H1 (cell line): ENCODE measurements around the gene CTTNBP2. TPM values are rescaled to one million over a fixed set of nuclear protein-coding genes. Genes with fewer than 3 reads are reported as not detected.

Experiments
- CTCF ChIA-PET: fragments of 300-600 bp; sonication (Branson Sonifier 250); formaldehyde crosslinking; loops from one replicate; lab custom pipeline; 2021; ENCODE audit not compliant: partially characterized antibody; lab: Charles Lee
- POLR2A ChIA-PET: fragments of 300-600 bp; sonication (Branson Sonifier 250); formaldehyde crosslinking; loops from one replicate; lab custom pipeline; 2021; ENCODE audit warnings: inconsistent platforms; ENCODE audit not compliant: partially characterized antibody; lab: Charles Lee
- DNase-seq, 2 experiments: peaks; one replicate each; pipeline versions ENCODE4 v3.0.0 to v3.0.0-alpha.2; 2010 to 2022; ENCODE audit warnings: low spot score in 2 of 2, low read depth in 1 of 2, mixed read lengths in 1 of 2
- FAIRE-seq: peaks from 2 replicates; lab custom pipeline; 2011; peaks lifted over from hg19 to GRCh38; lab: Jason Lieb, UNC
- H2AFZ ChIP-seq: 2 replicates; pipeline ENCODE4 v1.8.1; 2012; ENCODE audit warnings: low read length, inconsistent platforms
- H2AK5ac ChIP-seq: 2 replicates; pipeline ENCODE4 v1.6.1; 2013; ENCODE audit warnings: low read depth, low read length
- H2BK120ac ChIP-seq: replicated peaks from 2 replicates; pipeline ENCODE3; 2013; ENCODE audit warnings: low read depth, low read length, inconsistent platforms
- H2BK12ac ChIP-seq: 2 replicates; pipeline ENCODE4 v1.6.1; 2013; ENCODE audit warnings: low read depth, low read length
- H2BK15ac ChIP-seq: 2 replicates; pipeline ENCODE4 v1.6.1; 2013; ENCODE audit warnings: low read length
- H2BK20ac ChIP-seq: 2 replicates; pipeline ENCODE4 v1.6.1; 2013; ENCODE audit warnings: low read length
- H2BK5ac ChIP-seq: 2 replicates; pipeline ENCODE4 v1.6.1; 2013; ENCODE audit warnings: low read depth, low read length
- H3K14ac ChIP-seq: 2 replicates; pipeline ENCODE4 v1.6.1; 2013; ENCODE audit warnings: inconsistent platforms; ENCODE audit not compliant: insufficient read length
- H3K18ac ChIP-seq: 2 replicates; pipeline ENCODE4 v1.6.1; 2013; ENCODE audit warnings: low read length; ENCODE audit errors: extremely low read depth
- H3K23ac ChIP-seq: 2 replicates; pipeline ENCODE4 v1.6.1; 2013; ENCODE audit warnings: inconsistent platforms; ENCODE audit not compliant: insufficient read length
- H3K23me2 ChIP-seq: 2 replicates; pipeline ENCODE4 v1.6.1; 2013; ENCODE audit warnings: low read depth, low read length
- H3K27ac ChIP-seq: 2 replicates; pipeline ENCODE4 v1.6.1; 2011; ENCODE audit warnings: low read depth, low read length, inconsistent platforms
- H3K27me3 ChIP-seq, 4 experiments: replicated peaks in 1 of 4; 1 replicate in 1 of 4; 2 replicates in 3 of 4; pipeline versions ENCODE4 v1.6.1 to v1.8.1; 2011 to 2013; ENCODE audit warnings: low read length in 3 of 4, mild to moderate bottlenecking in 3 of 4, inconsistent platforms in 2 of 4, mixed read lengths in 2 of 4, moderate library complexity in 1 of 4; ENCODE audit not compliant: control insufficient read depth in 3 of 4, insufficient read depth in 3 of 4; ENCODE audit errors: extremely low read depth in 1 of 4
- H3K36me3 ChIP-seq, 4 experiments: 2 replicates each; pipeline versions ENCODE4 v1.6.1 to v1.8.1; 2011 to 2013; ENCODE audit warnings: mild to moderate bottlenecking in 4 of 4, low read length in 3 of 4, moderate library complexity in 2 of 4, control low read depth in 1 of 4, inconsistent platforms in 1 of 4; ENCODE audit not compliant: insufficient read depth in 4 of 4, control insufficient read depth in 2 of 4
- H3K4ac ChIP-seq: replicated peaks from 2 replicates; pipeline ENCODE3; 2013; ENCODE audit warnings: low read length, low read depth, mixed read lengths, inconsistent platforms; ENCODE audit not compliant: insufficient read length
- H3K4me1 ChIP-seq, 4 experiments: replicated peaks in 1 of 4; 1 replicate in 1 of 4; 2 replicates in 3 of 4; pipeline versions ENCODE4 v1.6.1 to v1.8.1; 2011 to 2013; ENCODE audit warnings: low read length in 3 of 4, inconsistent platforms in 2 of 4, mixed read lengths in 1 of 4; ENCODE audit not compliant: insufficient read depth in 4 of 4, control insufficient read depth in 3 of 4
- H3K4me2 ChIP-seq, 2 experiments: 2 replicates each; pipeline versions ENCODE4 v1.6.1 to v1.8.1; 2011 to 2013; ENCODE audit warnings: low read depth in 2 of 2, low read length in 2 of 2, control low read depth in 1 of 2, inconsistent platforms in 1 of 2, mild to moderate bottlenecking in 1 of 2; ENCODE audit not compliant: insufficient read depth in 1 of 2
- H3K4me3 ChIP-seq, 4 experiments: fragments of 200-600, 300-600 bp in 1 of 4; sonication (generic), shearing (Covaris generic), sonication (Bioruptor Twin) in 1 of 4; 2 replicates each; pipeline versions ENCODE4 v1.5.1 to v1.8.1; 2011 to 2016; ENCODE audit warnings: low read length in 4 of 4, low read depth in 3 of 4, control low read depth in 2 of 4, inconsistent platforms in 2 of 4, mild to moderate bottlenecking in 2 of 4, mixed read lengths in 1 of 4, moderate library complexity in 1 of 4; ENCODE audit not compliant: insufficient read depth in 2 of 4; ENCODE audit errors: extremely low read depth in 1 of 4
- H3K56ac ChIP-seq: replicated peaks from 2 replicates; pipeline ENCODE3; 2013; ENCODE audit warnings: low read depth, mild to moderate bottlenecking, mixed read lengths, low read length, inconsistent platforms; ENCODE audit not compliant: insufficient read length
- H3K79me1 ChIP-seq: 2 replicates; pipeline ENCODE4 v1.6.1; 2013; ENCODE audit warnings: low read depth, low read length, control low read depth
- H3K79me2 ChIP-seq, 2 experiments: 2 replicates each; pipeline versions ENCODE4 v1.6.1 to v1.8.1; 2012 to 2013; ENCODE audit warnings: low read length in 2 of 2, mild to moderate bottlenecking in 2 of 2, inconsistent platforms in 1 of 2; ENCODE audit not compliant: insufficient read depth in 2 of 2, control insufficient read depth in 1 of 2
- H3K9ac ChIP-seq, 4 experiments: replicated peaks in 1 of 4; 1 replicate in 1 of 4; 2 replicates in 3 of 4; pipeline versions ENCODE4 v1.6.1 to v1.8.1; 2011 to 2013; ENCODE audit warnings: low read depth in 3 of 4, low read length in 3 of 4, control low read depth in 2 of 4, mild to moderate bottlenecking in 2 of 4, moderate library complexity in 2 of 4, inconsistent platforms in 1 of 4; ENCODE audit errors: extremely low read depth in 1 of 4
- H3K9me3 ChIP-seq, 2 experiments: 2 replicates each; pipeline versions ENCODE4 v1.6.1 to v1.8.1; 2012 to 2013; ENCODE audit warnings: mild to moderate bottlenecking in 2 of 2, moderate library complexity in 2 of 2, control low read depth in 1 of 2, inconsistent platforms in 1 of 2, low read depth in 1 of 2, low read length in 1 of 2, mixed read lengths in 1 of 2; ENCODE audit not compliant: insufficient read depth in 2 of 2
- H4K20me1 ChIP-seq, 2 experiments: replicated peaks in 1 of 2; 2 replicates each; pipeline versions ENCODE3 to v1.8.1; 2011 to 2013; ENCODE audit warnings: inconsistent platforms in 2 of 2, low read length in 2 of 2, mild to moderate bottlenecking in 1 of 2; ENCODE audit not compliant: insufficient read depth in 2 of 2, control insufficient read depth in 1 of 2
- H4K5ac ChIP-seq: 2 replicates; pipeline ENCODE4 v1.6.1; 2013; ENCODE audit warnings: low read length, low read depth, mixed read lengths, inconsistent platforms; ENCODE audit not compliant: insufficient read length
- H4K8ac ChIP-seq: 2 replicates; pipeline ENCODE4 v1.8.0; 2013; ENCODE audit warnings: mild to moderate bottlenecking, moderate library complexity, low read length, inconsistent platforms; ENCODE audit not compliant: insufficient read depth; ENCODE audit errors: extremely low read depth
- H4K91ac ChIP-seq: replicated peaks from 2 replicates; pipeline ENCODE3; 2013; ENCODE audit warnings: low read length, mixed read lengths, inconsistent platforms; ENCODE audit not compliant: insufficient read length
- ASH2L ChIP-seq: fragments of 200-600, 300-600 bp; sonication (generic); IDR thresholded peaks from one replicate; pipeline ENCODE4 v1.7.1; 2017; ENCODE audit warnings: low read length
- GABPA ChIP-seq: IDR thresholded peaks from 2 replicates; pipeline ENCODE4 v1.6.1; 2011; ENCODE audit warnings: mild to moderate bottlenecking, low read length, moderate library complexity, borderline replicate concordance; ENCODE audit not compliant: insufficient read depth
- JUN ChIP-seq: IDR thresholded peaks from 2 replicates; pipeline ENCODE4 v1.6.1; 2011; ENCODE audit warnings: low read depth, mild to moderate bottlenecking, improper control_type of control experiment, low read length
- JUND ChIP-seq: IDR thresholded peaks from 2 replicates; pipeline ENCODE4 v1.6.1; 2011; ENCODE audit warnings: mild to moderate bottlenecking, improper control_type of control experiment, low read length
- MAFK ChIP-seq: IDR thresholded peaks from 2 replicates; pipeline ENCODE4 v1.6.1; 2012; ENCODE audit warnings: low read depth, mild to moderate bottlenecking, improper control_type of control experiment, low read length
- NRF1 ChIP-seq: IDR thresholded peaks from 2 replicates; pipeline ENCODE4 v1.6.1; 2011; ENCODE audit warnings: mild to moderate bottlenecking, low read depth, low read length, improper control_type of control experiment
- POLR2AphosphoS5 ChIP-seq: IDR thresholded peaks from 2 replicates; pipeline ENCODE4 v1.6.1; 2011; ENCODE audit warnings: low read depth, low read length
- RBBP5 ChIP-seq: IDR thresholded peaks from 2 replicates; pipeline ENCODE4 v1.7.1; 2012; ENCODE audit warnings: low read depth, mild to moderate bottlenecking, inconsistent platforms, low read length, moderate library complexity, borderline replicate concordance
- TAF1 ChIP-seq: IDR thresholded peaks from 2 replicates; pipeline ENCODE4 v1.6.1; 2011; ENCODE audit warnings: mild to moderate bottlenecking, low read depth, low read length
- TBP ChIP-seq: IDR thresholded peaks from 2 replicates; pipeline ENCODE4 v1.6.1; 2011; ENCODE audit warnings: low read depth, low read length, improper control_type of control experiment
- WGBS, 2 experiments: shearing (Covaris generic) in 1 of 2; methylation state at CpG; one replicate each; pipeline versions ENCODE4 v1.1.6 to v1.1.7; 2013 to 2015; ENCODE audit warnings: low lambda C conversion rate in 2 of 2, mixed read lengths in 2 of 2, inconsistent platforms in 1 of 2, low coverage in 1 of 2, missing lambda C conversion rate in 1 of 2; ENCODE audit not compliant: insufficient replicate concordance in 2 of 2, insufficient coverage in 1 of 2, insufficient read length in 1 of 2; ENCODE audit errors: extremely low coverage in 1 of 2, missing lambda C conversion rate in 1 of 2; 5-methylcytosine and 5-hydroxymethylcytosine counted together
- polyA plus RNA-seq, 7 experiments: library from polyadenylated mRNA; depleted of rRNA in 3 of 7; stranded (reverse) in 5 of 7; unstranded in 2 of 7; fragments of >200 nt in 5 of 7; fragments of 200-250 nt in 2 of 7; gene quantifications; 1 replicate in 5 of 7; 2 replicates in 1 of 7; 4 replicates in 1 of 7; pipeline versions ENCODE4 v1.2.1 to v1.2.3, GENCODE V29; 2011 to 2013; ENCODE audit warnings: missing spikeins in 2 of 7, mixed read lengths in 2 of 7
- total RNA-seq: library from RNA; stranded (reverse); fragmentation: NEBNext Ultra II Directional; extraction: Animal tissue kit (Norgen Biotek cat#: 25700); gene quantifications from 2 replicates; pipeline ENCODE4 v1.2.1, GENCODE V29; 2021
- TF ChIP-seq, protein P1 (sequence below), 3 experiments: IDR thresholded peaks; 1 replicate in 2 of 3; 2 replicates in 1 of 3; pipeline versions ENCODE4 v1.5.1 to v1.6.1; 2011; ENCODE audit warnings: low read length in 3 of 3, mild to moderate bottlenecking in 3 of 3, inconsistent platforms in 2 of 3, low read depth in 1 of 3, moderate library complexity in 1 of 3; ENCODE audit not compliant: insufficient read depth in 1 of 3; ENCODE audit errors: control extremely low read depth in 1 of 3
- TF ChIP-seq, protein P2 (sequence below): IDR thresholded peaks from 2 replicates; pipeline ENCODE4 v1.6.1; 2011; ENCODE audit warnings: low read depth, mild to moderate bottlenecking, low read length; ENCODE audit not compliant: insufficient read depth

The CTTNBP2 gene
- total and polyA plus RNA-seq, 2 of the 8 experiments (the other 6 are each of a cell fraction or from before 2014, with no cell fraction given): 15.3 to 35.1 TPM

DNA sequence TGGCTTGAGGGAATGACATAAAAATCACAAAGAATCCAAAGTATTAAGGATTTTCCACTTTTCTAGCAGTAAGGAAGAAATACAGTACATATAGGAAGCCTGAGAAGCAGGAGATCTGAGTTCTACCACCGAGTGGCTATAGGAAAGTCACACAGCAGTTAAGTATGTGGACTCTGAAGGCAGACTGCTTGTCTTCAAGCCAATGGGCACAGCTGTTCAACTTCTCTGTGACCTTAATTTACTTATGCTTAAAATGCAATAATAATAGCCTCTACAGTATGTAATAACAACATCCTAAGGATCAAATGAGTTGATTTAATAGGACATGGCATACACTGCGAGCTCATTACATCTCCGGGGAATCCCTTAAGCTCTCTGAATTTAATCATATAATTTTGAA lies 68.0 kb downstream of the CTTNBP2 start:
- H3K56ac ChIP-seq: no peak overlapping the region
- H3K9me3 ChIP-seq: no peaks in the 10 kb centered on the region
- H3K27ac ChIP-seq: no peak overlapping the region
- no peak overlapping the region for H2BK120ac ChIP-seq
- peaks cover 0 to 37% of the 10 kb centered on the region in 2 experiments; a peak in 2 of 4 replicates for H3K79me2 ChIP-seq
- H3K18ac ChIP-seq: no peak overlapping the region
- no peak overlapping the region for H2AFZ ChIP-seq
- ChIA-PET POLR2A (no interaction called here), CTCF (interaction anchor here (1.0 to 1.4 kb wide), 4 partner anchors 12 to 348 kb away, joined by 3 to 4 read pairs (median 4); no protein-coding TSS in a partner anchor)
- H4K8ac ChIP-seq: no peak overlapping the region
- H4K5ac ChIP-seq: no peak overlapping the region
- H2BK12ac ChIP-seq: no peak overlapping the region
- 91% methylated on average over 3 of the region's 3 CpGs; no CpG with 5 or more reads in 1 of the 2 experiments for WGBS, 2 experiments
- no peak overlapping the region for H3K23ac ChIP-seq
- no peak overlapping the region for H3K4me2 ChIP-seq
- FAIRE-seq (no peak), DNase-seq (no peak)
- H4K20me1 ChIP-seq: no peaks in the 10 kb centered on the region
- no peak overlapping the region for H2BK15ac ChIP-seq
- H3K4me3 ChIP-seq: no peak overlapping the region
- no peaks in the 10 kb centered on the region for H3K23me2 ChIP-seq
- H3K79me1 ChIP-seq: no peaks in the 10 kb centered on the region; the same call in 1 of the 2 replicates
- H3K36me3 ChIP-seq: peaks cover 0 to 2% (median 0%) of the 10 kb centered on the region in 4 experiments; a peak in 1 of 8 replicates
- no peak overlapping the region for H4K91ac ChIP-seq
- H2BK20ac ChIP-seq: no peak overlapping the region
- H2BK5ac ChIP-seq: no peak overlapping the region
- peaks cover 2 to 10% (median 8%) of the 10 kb centered on the region in 4 experiments; a peak in 5 of 7 replicates for H3K4me1 ChIP-seq
- no peak overlapping the region for H3K4ac ChIP-seq
- no peak overlapping the region for H3K14ac ChIP-seq
- H3K27me3 ChIP-seq: no peaks in the 10 kb centered on the region
- no peak overlapping the region for H2AK5ac ChIP-seq
- H3K9ac ChIP-seq: no peak overlapping the region
- TF ChIP-seq JUND (no peak), GABPA (no peak), TBP (no peak), ASH2L (no peak), JUN (no peak), MAFK (no peak), TAF1 (no peak), NRF1 (no peak), POLR2AphosphoS5 (no peak), RBBP5 (no peak)
- TF ChIP-seq, protein P1, sequence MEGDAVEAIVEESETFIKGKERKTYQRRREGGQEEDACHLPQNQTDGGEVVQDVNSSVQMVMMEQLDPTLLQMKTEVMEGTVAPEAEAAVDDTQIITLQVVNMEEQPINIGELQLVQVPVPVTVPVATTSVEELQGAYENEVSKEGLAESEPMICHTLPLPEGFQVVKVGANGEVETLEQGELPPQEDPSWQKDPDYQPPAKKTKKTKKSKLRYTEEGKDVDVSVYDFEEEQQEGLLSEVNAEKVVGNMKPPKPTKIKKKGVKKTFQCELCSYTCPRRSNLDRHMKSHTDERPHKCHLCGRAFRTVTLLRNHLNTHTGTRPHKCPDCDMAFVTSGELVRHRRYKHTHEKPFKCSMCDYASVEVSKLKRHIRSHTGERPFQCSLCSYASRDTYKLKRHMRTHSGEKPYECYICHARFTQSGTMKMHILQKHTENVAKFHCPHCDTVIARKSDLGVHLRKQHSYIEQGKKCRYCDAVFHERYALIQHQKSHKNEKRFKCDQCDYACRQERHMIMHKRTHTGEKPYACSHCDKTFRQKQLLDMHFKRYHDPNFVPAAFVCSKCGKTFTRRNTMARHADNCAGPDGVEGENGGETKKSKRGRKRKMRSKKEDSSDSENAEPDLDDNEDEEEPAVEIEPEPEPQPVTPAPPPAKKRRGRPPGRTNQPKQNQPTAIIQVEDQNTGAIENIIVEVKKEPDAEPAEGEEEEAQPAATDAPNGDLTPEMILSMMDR (IDR thresholded peaks at IDR 0.05; ENCODE audit: control extremely low read depth in 1 of 3, insufficient read depth in 1 of 3, low read depth in 1 of 3, low read length in 3 of 3): no peak
- TF ChIP-seq, protein P2, sequence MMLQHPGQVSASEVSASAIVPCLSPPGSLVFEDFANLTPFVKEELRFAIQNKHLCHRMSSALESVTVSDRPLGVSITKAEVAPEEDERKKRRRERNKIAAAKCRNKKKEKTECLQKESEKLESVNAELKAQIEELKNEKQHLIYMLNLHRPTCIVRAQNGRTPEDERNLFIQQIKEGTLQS: no peak
